22Rv1 (cell line): ENCODE results near the gene XRCC4.

Source experiments
- ZFX ChIP-seq: fragments of 450-650 bp; IDR thresholded peaks from 2 replicates; pipeline ENCODE4 v1.6.1; 2017; ENCODE audit warnings: antibody characterized with exemption, borderline replicate concordance
- TF ChIP-seq, protein P1 (sequence below): fragments of 450-650 bp; IDR thresholded peaks from 2 replicates; pipeline ENCODE4 v1.5.1; 2017; ENCODE audit warnings: mild to moderate bottlenecking

DNA sequence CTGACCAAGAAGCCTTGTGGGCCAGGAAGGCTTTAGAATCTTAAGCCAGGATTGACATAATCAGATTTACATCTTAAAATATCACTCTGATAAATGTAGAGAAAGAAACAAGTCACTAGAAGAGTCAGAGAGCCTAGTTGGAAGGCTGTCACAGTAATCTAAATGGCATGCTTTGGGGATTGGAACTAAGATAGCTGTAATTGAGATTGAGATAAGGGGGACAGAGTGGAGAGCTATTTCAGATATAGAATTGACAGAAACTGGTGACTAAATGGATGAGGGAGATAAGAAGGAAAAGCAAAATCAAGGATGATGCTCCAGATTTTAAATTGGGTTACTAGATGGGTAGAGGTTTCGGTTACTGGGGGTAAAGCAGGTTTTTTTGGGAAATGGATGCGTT is 100.5 kb downstream of the XRCC4 start:
- TF ChIP-seq, protein P1, sequence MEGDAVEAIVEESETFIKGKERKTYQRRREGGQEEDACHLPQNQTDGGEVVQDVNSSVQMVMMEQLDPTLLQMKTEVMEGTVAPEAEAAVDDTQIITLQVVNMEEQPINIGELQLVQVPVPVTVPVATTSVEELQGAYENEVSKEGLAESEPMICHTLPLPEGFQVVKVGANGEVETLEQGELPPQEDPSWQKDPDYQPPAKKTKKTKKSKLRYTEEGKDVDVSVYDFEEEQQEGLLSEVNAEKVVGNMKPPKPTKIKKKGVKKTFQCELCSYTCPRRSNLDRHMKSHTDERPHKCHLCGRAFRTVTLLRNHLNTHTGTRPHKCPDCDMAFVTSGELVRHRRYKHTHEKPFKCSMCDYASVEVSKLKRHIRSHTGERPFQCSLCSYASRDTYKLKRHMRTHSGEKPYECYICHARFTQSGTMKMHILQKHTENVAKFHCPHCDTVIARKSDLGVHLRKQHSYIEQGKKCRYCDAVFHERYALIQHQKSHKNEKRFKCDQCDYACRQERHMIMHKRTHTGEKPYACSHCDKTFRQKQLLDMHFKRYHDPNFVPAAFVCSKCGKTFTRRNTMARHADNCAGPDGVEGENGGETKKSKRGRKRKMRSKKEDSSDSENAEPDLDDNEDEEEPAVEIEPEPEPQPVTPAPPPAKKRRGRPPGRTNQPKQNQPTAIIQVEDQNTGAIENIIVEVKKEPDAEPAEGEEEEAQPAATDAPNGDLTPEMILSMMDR = no peak
- TF ChIP-seq ZFX = no peak
